Measurements from ENCODE around the gene RNPEP.
A peak's percentile ranks its signal among the peaks of the same experiment; 100 is the strongest.

DNA sequence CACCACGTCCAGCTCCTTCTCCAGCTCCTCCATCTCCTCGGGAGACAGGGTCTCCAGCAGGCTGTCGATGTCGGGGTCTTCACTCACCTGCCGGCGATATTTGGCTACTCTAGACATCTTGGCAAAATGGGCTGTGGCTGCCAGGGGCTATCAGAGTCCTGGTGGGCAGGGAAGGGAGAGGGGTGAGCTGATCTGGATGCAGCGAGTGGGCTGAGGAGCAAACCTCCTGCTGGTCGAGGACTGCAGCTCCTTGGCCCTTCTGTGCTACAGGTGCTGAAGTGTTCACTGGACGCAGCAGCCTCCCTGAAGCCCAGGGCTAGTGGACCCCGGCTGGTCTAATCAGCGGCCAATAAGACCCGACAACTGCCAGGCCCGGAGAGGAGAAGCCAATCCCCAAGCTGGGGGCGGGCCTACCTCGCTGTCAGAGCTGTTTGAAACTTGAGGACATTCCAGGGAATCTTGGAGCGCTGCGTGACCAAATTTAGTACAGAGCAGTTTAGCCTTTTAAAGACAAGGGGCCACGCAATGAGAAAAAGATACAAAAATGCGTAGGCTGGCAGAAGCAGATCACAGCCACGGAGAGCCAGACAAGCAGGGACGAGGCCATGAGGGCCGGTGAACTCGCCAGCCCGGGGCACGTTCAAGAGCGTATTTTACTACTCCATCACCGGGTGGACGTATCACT, 36.1 kb upstream of the RNPEP start, which contains the start of gene LMOD1:
- peak in 1 of 5 experiments; percentile 37 for TF ChIP-seq CTCF (IDR thresholded peaks at IDR 0.05)
- TF ChIP-seq POLR2A (IDR thresholded peaks at IDR 0.05), result peak; percentile 19 to 77
- TF ChIP-seq EP300 (IDR thresholded peaks at IDR 0.05), result peak in 1 of 2 donors; percentile 93

Data from tibial nerve (tissue), 4 donors.